Measurements from ENCODE around the gene NECTIN1.

The NECTIN1 gene

GRCh38 chr11:119634301-119634700, 94.7 kb downstream of the NECTIN1 start:
- no peak for TF ChIP-seq CTCF (IDR thresholded peaks at IDR 0.05; ENCODE audit: control insufficient read depth, insufficient read depth, low read depth, low read length, missing control alignments)
- DNase-seq (ENCODE audit: low read depth), result no peak
- no peak overlapping the region for H3K4me3 ChIP-seq (ENCODE audit: control insufficient read depth, low read depth, low read length)

- DNase-seq (ENCODE audit: low read depth), result no peak
- no peak for TF ChIP-seq CTCF (IDR thresholded peaks at IDR 0.05; ENCODE audit: control insufficient read depth, insufficient read depth, low read depth, low read length, missing control alignments)
- H3K4me3 ChIP-seq (ENCODE audit: control insufficient read depth, low read depth, low read length), result no peak overlapping the region
Observed at GRCh38 chr11:119629834-119630624, 99.0 kb downstream of the NECTIN1 start.

GRCh38 chr11:119629085-119629484, 99.9 kb downstream of the NECTIN1 start:
- no peak for TF ChIP-seq CTCF (IDR thresholded peaks at IDR 0.05; ENCODE audit: control insufficient read depth, insufficient read depth, low read depth, low read length, missing control alignments)
- no peak for DNase-seq (ENCODE audit: low read depth)
- H3K4me3 ChIP-seq (ENCODE audit: control insufficient read depth, low read depth, low read length), result no peak overlapping the region

DNA sequence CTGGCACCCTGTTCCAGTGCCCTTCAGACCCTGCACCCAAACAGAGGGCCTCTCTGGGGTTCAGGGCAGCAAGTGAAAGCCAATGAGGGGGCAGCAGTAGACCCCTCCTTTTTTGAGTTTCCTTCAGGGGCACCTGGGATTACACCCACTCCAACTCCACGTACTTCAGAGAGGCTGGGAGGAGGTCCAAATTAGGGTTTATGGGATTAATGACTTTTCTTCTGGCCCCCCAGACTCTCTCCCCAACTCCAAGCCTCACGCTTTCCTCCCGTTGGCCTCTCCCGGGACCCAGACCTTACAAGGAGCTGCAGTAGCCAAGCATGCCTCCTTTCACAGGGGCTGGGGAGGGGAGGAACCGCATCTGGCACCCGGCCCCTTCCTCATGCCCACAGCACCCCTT, 101.7 kb downstream of the NECTIN1 start:
- no peak for TF ChIP-seq CTCF (IDR thresholded peaks at IDR 0.05; ENCODE audit: control insufficient read depth, insufficient read depth, low read depth, low read length, missing control alignments)
- no peak overlapping the region for H3K4me3 ChIP-seq (ENCODE audit: control insufficient read depth, low read depth, low read length)
- no peak for DNase-seq (ENCODE audit: low read depth)

DNA sequence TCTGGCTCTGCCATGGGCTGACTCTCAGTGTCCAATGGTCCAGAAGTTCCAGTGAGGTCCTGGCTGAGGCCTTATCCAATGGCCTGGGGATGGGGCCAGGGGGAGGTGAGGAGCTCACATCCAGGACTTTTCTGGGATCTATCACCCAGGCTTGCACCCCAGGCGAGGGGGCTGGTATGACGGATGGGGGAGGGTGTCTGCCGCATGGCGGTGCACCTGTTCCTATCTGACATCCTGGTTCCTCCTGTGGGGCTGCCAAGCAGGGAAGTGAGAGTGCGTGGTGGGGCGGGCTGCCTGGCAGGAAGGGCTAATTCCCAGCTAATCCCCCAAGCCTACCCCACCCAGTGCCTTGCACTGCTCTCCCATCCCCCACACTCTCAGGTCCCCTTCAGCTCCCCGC, 102.1 kb downstream of the NECTIN1 start:
- TF ChIP-seq CTCF (IDR thresholded peaks at IDR 0.05; ENCODE audit: control insufficient read depth, insufficient read depth, low read depth, low read length, missing control alignments), result no peak
- no peak for DNase-seq (ENCODE audit: low read depth)
- H3K4me3 ChIP-seq (ENCODE audit: control insufficient read depth, low read depth, low read length), result no peak overlapping the region

- DNase-seq (ENCODE audit: low read depth), result no peak
- H3K4me3 ChIP-seq (ENCODE audit: control insufficient read depth, low read depth, low read length), result no peak overlapping the region
- TF ChIP-seq CTCF (IDR thresholded peaks at IDR 0.05; ENCODE audit: control insufficient read depth, insufficient read depth, low read depth, low read length, missing control alignments), result no peak
Observed at GRCh38 chr11:119626197-119626841, 102.7 kb downstream of the NECTIN1 start.

Data from AG09309 (cell line).